IMR-90 (cell line): ENCODE data around the gene LRP1B. TPM values are rescaled to one million over a fixed set of nuclear protein-coding genes. Genes with fewer than 3 reads are reported as not detected.

Experiments used
- ATAC-seq: fragments of 200-7000 bp; cut with Tn5 transposase; 2 replicates; pipeline ENCODE4 v1.9.1; 2020; ENCODE audit warnings: low read depth, mild to moderate bottlenecking, moderate library complexity
- BruUV-seq: library from RNA; stranded (reverse); fragments of 400-500 nt; replicated peaks from 2 replicates; lab custom pipeline; 2021; lab: Mats Ljungman, UMichigan
- CTCF ChIA-PET: fragments of 300-600 bp; formaldehyde crosslinking; extraction: SDS; loops from one replicate; lab custom pipeline; 2021; ENCODE audit warnings: antibody characterized with exemption; lab: Yijun Ruan, JAX
- POLR2A ChIA-PET: fragments of 300-600 bp; sonication (Branson Sonifier 250); formaldehyde crosslinking; loops from one replicate; lab custom pipeline; 2022; ENCODE audit warnings: antibody characterized with exemption; ENCODE audit not compliant: unreplicated experiment; lab: Charles Lee
- DNase-seq: peaks from one replicate; pipeline ENCODE4 v3.0.0; 2013
- H2AFZ ChIP-seq: replicated peaks from 2 replicates; pipeline ENCODE3; 2013; ENCODE audit warnings: low read length, mild to moderate bottlenecking; ENCODE audit not compliant: poor library complexity
- H2AK5ac ChIP-seq: 2 replicates; pipeline ENCODE4 v1.6.1; 2013; ENCODE audit warnings: low read depth, low read length, inconsistent platforms
- H2AK9ac ChIP-seq: replicated peaks from 2 replicates; pipeline ENCODE3; 2013; ENCODE audit warnings: mild to moderate bottlenecking, low read depth, low read length, moderate library complexity; ENCODE audit not compliant: poor library complexity
- H2BK120ac ChIP-seq: 2 replicates; pipeline ENCODE4 v1.6.1; 2013; ENCODE audit warnings: low read depth, low read length, inconsistent platforms
- H2BK15ac ChIP-seq: 3 replicates; pipeline ENCODE4 v1.6.1; 2013; ENCODE audit warnings: low read depth, low read length, inconsistent platforms
- H2BK20ac ChIP-seq: 2 replicates; pipeline ENCODE4 v1.6.1; 2013; ENCODE audit warnings: low read depth, mild to moderate bottlenecking, inconsistent platforms, low read length, moderate library complexity
- H2BK5ac ChIP-seq: 2 replicates; pipeline ENCODE4 v1.6.1; 2013; ENCODE audit warnings: mild to moderate bottlenecking, low read depth, low read length, inconsistent platforms; ENCODE audit not compliant: poor library complexity, severe bottlenecking
- H3K14ac ChIP-seq: replicated peaks from 2 replicates; pipeline ENCODE4 v1.6.1; 2013; ENCODE audit warnings: low read depth, low read length, inconsistent platforms
- H3K18ac ChIP-seq: 2 replicates; pipeline ENCODE4 v1.6.1; 2013; ENCODE audit warnings: low read depth, low read length, control low read depth
- H3K23ac ChIP-seq: 2 replicates; pipeline ENCODE4 v1.6.1; 2013; ENCODE audit warnings: low read depth, low read length, inconsistent platforms
- H3K27ac ChIP-seq: 2 replicates; pipeline ENCODE4 v1.5.1; 2013; ENCODE audit warnings: mild to moderate bottlenecking, control low read depth, low read length; ENCODE audit not compliant: insufficient read depth
- H3K27me3 ChIP-seq: 2 replicates; pipeline ENCODE4 v1.6.1; 2013; ENCODE audit warnings: low read length; ENCODE audit not compliant: control insufficient read depth, insufficient read depth
- H3K36me3 ChIP-seq: 2 replicates; pipeline ENCODE4 v1.6.1; 2013; ENCODE audit warnings: low read length, mixed read lengths; ENCODE audit not compliant: control insufficient read depth, insufficient read depth
- H3K4ac ChIP-seq: 2 replicates; pipeline ENCODE4 v1.6.1; 2013; ENCODE audit warnings: low read depth, low read length, inconsistent platforms
- H3K4me1 ChIP-seq: 2 replicates; pipeline ENCODE4 v1.6.1; 2013; ENCODE audit warnings: low read length, mixed read lengths; ENCODE audit not compliant: control insufficient read depth, insufficient read depth
- H3K4me2 ChIP-seq: 2 replicates; pipeline ENCODE4 v1.6.1; 2013; ENCODE audit warnings: low read depth, mild to moderate bottlenecking, control low read depth, low read length, moderate library complexity
- H3K4me3 ChIP-seq: 2 replicates; pipeline ENCODE4 v1.5.1; 2013; ENCODE audit warnings: low read depth, mild to moderate bottlenecking, control low read depth, low read length, moderate library complexity; ENCODE audit not compliant: insufficient read depth
- H3K56ac ChIP-seq: 2 replicates; pipeline ENCODE4 v1.6.1; 2013; ENCODE audit warnings: low read length, inconsistent platforms; ENCODE audit not compliant: insufficient read depth; ENCODE audit errors: extremely low read depth
- H3K79me1 ChIP-seq, 2 experiments: 2 replicates each; pipeline ENCODE4 v1.6.1; 2013; ENCODE audit warnings: low read length in 2 of 2, inconsistent platforms in 1 of 2, low read depth in 1 of 2
- H3K9ac ChIP-seq: 2 replicates; pipeline ENCODE4 v1.6.1; 2013; ENCODE audit warnings: low read depth, low read length, control low read depth
- H3K9me1 ChIP-seq: 2 replicates; pipeline ENCODE4 v1.6.1; 2013; ENCODE audit warnings: low read length, inconsistent platforms; ENCODE audit not compliant: insufficient read depth
- H3K9me3 ChIP-seq: 2 replicates; pipeline ENCODE4 v1.6.1; 2013; ENCODE audit warnings: low read length; ENCODE audit not compliant: control insufficient read depth, insufficient read depth
- H4K20me1 ChIP-seq: 2 replicates; pipeline ENCODE4 v1.6.1; 2013; ENCODE audit warnings: low read length, inconsistent platforms; ENCODE audit not compliant: insufficient read depth
- H4K5ac ChIP-seq: 2 replicates; pipeline ENCODE4 v1.6.1; 2013; ENCODE audit warnings: mild to moderate bottlenecking, low read depth, low read length, control low read depth
- H4K8ac ChIP-seq, 2 experiments: 2 replicates each; pipeline ENCODE4 v1.6.1; 2013; ENCODE audit warnings: low read depth in 2 of 2, low read length in 2 of 2, control low read depth in 1 of 2, inconsistent platforms in 1 of 2
- H4K91ac ChIP-seq: 2 replicates; pipeline ENCODE4 v1.6.1; 2013; ENCODE audit warnings: low read depth, low read length, inconsistent platforms; ENCODE audit not compliant: insufficient read depth
- ELK1 ChIP-seq: fragments of 150-350 bp; IDR thresholded peaks from 2 replicates; pipeline ENCODE4 v1.6.1; 2016; ENCODE audit warnings: low read depth, mild to moderate bottlenecking, low read length, moderate library complexity, borderline replicate concordance
- MAZ ChIP-seq: IDR thresholded peaks from 2 replicates; pipeline ENCODE4 v1.6.1; 2012; ENCODE audit warnings: low read depth, mild to moderate bottlenecking, low read length, improper control_type of control experiment, moderate library complexity, borderline replicate concordance
- RFX5 ChIP-seq: IDR thresholded peaks from 2 replicates; pipeline ENCODE4 v1.8.0; 2012; ENCODE audit warnings: low read depth, mild to moderate bottlenecking, low read length, moderate library complexity
- WGBS, 2 experiments: methylation state at CpG; one replicate each; pipeline versions ENCODE4 v1.1.5 to v1.1.7; 2013; ENCODE audit warnings: missing lambda C conversion rate in 2 of 2; ENCODE audit not compliant: insufficient read length in 1 of 2; ENCODE audit errors: extremely low coverage in 2 of 2; 5-methylcytosine and 5-hydroxymethylcytosine counted together
- dilution Hi-C: fragments of 300-500 bp; cut with HindIII; formaldehyde crosslinking; loops from one replicate; pipeline ENCODE4 v1.14.3; 2018; ENCODE audit warnings: low sequenced_read_pairs; ENCODE audit not compliant: unreplicated experiment
- in situ Hi-C: fragments of 300-500 bp; cut with MboI; formaldehyde crosslinking; loops from 3 replicates; pipeline ENCODE4 v1.14.3; 2019; ENCODE audit warnings: low sequenced_read_pairs, inconsistent platforms, mixed read lengths
- intact Hi-C: fragments of 100-400 bp; cut with micrococcal nuclease; formaldehyde crosslinking; loops from 2 replicates; pipeline ENCODE4 v1.10.0; 2022
- polyA plus RNA-seq, 3 experiments: library from polyadenylated mRNA; depleted of rRNA; stranded (reverse); fragments of >200 nt; gene quantifications; 2 replicates each; pipeline ENCODE4 v1.2.3, GENCODE V29; 2012; ENCODE audit warnings: low replicate concordance in 1 of 3
- total RNA-seq: library from RNA; depleted of rRNA; stranded (reverse); fragments of >200 nt; gene quantifications from 2 replicates; pipeline ENCODE4 v1.2.3, GENCODE V29; 2012

Gene LRP1B
- total and polyA plus RNA-seq, 2 of the 4 experiments (the other 2 are of a cell fraction), result under 0.01 to 0.02 TPM

DNA sequence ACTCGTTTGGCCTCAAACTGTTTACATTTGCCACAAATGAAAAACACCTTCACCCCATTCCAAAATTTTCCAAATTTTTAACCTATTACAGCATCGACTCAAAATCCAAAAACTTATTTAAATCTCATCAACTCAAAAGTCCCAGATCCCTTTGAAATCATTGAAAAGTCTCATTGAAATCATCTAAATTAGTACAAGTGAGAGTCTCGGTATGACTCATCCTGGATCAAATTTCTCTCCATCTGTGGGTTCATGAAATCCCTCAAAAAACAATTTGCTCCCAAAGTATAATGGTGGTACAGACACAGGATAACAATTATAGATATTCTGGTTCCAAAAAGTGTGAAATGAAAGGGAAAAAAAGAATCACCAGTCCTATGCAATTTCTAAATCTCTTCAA lies 65.1 kb downstream of the LRP1B start:
- ChIA-PET CTCF (no interaction called here), POLR2A (no interaction called here)

More for the DNA sequence above, 65.1 kb downstream of the LRP1B start:
- no peak overlapping the region for H3K27ac ChIP-seq
- DNase-seq, result no peak
- no peak overlapping the region for H2BK15ac ChIP-seq
- in situ Hi-C loops (no loop called here), dilution Hi-C loops (no loop called here), intact Hi-C loops (no loop called here)
- no peak overlapping the region for H2BK20ac ChIP-seq
- TF ChIP-seq RFX5 (no peak), MAZ (no peak), ELK1 (no peak)
- no peaks in the 10 kb centered on the region for H3K9me1 ChIP-seq
- no peak overlapping the region for H4K5ac ChIP-seq
- no peak overlapping the region for H4K91ac ChIP-seq
- no peak overlapping the region for H3K4me3 ChIP-seq
- H3K4me2 ChIP-seq, result no peak overlapping the region
- no peak overlapping the region for H2AK9ac ChIP-seq
- no peak overlapping the region for H2BK5ac ChIP-seq
- no peak overlapping the region for H3K23ac ChIP-seq
- H2AFZ ChIP-seq, result no peak overlapping the region
- H3K56ac ChIP-seq, result no peak overlapping the region
- H3K9me3 ChIP-seq, result no peaks in the 10 kb centered on the region
- H3K9ac ChIP-seq, result no peak overlapping the region
- WGBS, 2 experiments, result 100% methylated on average over 1 of the region's 3 CpGs; no CpG with 5 or more reads in 1 of the 2 experiments
- H3K79me1 ChIP-seq, result no peaks in the 10 kb centered on the region
- H3K4me1 ChIP-seq, result no peaks in the 10 kb centered on the region
- no peaks in the 10 kb centered on the region for H4K20me1 ChIP-seq
- H3K14ac ChIP-seq, result no peak overlapping the region
- ATAC-seq, result no peak
- H3K18ac ChIP-seq, result no peak overlapping the region
- H3K27me3 ChIP-seq, result no peaks in the 10 kb centered on the region
- BruUV-seq, result no TSS peak
- no peaks in the 10 kb centered on the region for H3K36me3 ChIP-seq
- no peak overlapping the region for H3K4ac ChIP-seq
- H4K8ac ChIP-seq, result no peak overlapping the region
- H2BK120ac ChIP-seq, result no peak overlapping the region
- H2AK5ac ChIP-seq, result no peak overlapping the region
